ENCODE results near the gene UPB1.
A peak's percentile ranks its signal among the peaks of the same experiment; 100 is the strongest.
"Not testable (repeated sequence)": the region's sequence is repeated elsewhere in the genome, so short reads cannot be mapped to it uniquely, and the experiment has no call there.

The UPB1 gene

DNA sequence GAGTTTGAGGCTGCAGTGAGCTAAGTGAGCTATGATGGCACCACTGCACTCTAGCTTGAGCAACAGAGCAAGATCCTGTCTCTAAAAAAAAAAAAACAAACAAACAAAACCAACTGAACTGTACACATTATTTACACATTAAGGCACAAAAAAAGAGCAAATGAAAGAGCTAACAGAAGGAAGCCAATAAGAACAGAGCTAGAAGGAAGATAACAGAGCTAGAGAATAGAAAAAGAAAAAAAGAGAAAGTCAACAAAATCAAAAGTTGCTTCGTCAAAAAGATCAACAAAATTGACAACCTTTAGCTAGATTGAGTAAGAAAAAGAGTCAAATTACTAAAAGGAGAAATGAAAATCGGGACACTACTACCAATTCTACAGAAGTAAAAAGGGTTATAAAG lies 34.8 kb downstream of the UPB1 start:
- DNase-seq (ENCODE audit: low read depth in 2 of 2) = no peak

DNA sequence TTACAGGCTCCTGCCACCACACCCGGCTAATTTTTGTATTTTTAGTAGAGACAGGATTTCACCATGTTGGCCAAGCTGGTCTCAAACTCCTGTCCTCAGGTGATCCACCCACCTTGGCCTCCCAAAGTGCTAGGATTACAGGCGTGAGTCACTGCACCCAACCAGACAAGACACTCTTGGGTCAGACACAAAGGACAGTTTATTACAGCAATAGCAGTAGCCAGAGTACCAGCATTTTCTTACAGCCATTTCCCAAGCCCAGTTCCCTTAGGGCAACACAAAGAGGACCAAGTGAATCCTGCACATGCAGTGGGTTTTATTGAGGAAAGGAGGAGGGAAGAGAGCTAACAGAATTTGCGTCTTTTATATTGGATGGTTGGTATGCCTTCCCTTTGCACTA lies 35.8 kb downstream of the UPB1 start:
- not testable (repeated sequence) for DNase-seq (ENCODE audit: low read depth in 2 of 2)

GRCh38 chr22:24532075-24532474 lies 36.9 kb downstream of the UPB1 start:
- no peak for DNase-seq (ENCODE audit: low read depth in 2 of 2)

GRCh38 chr22:24535348-24535747 lies 40.2 kb downstream of the UPB1 start:
- DNase-seq (ENCODE audit: low read depth in 2 of 2) = no peak

- no peak for DNase-seq (ENCODE audit: low read depth in 2 of 2)
Observed at GRCh38 chr22:24536089-24536488, 41.0 kb downstream of the UPB1 start.

DNA sequence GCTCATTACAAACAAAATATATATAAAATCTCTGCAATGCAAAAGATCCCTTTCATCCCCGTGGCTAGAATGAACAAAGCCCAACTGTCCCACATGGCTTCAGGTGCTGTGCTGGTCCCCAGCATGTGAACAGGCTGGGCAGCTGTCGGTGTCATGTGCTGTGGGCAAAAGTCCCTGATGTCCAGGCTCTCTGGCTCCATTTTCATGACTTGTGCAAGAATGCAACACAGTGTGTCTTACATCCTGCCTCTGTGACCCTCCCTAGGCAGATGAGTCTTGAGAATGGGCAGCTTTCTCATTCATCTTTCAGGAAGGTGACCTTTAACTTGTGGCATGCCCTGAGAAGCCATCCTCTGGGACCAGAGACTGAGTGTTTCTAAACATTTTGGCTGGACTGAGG lies 45.3 kb downstream of the UPB1 start:
- no peak for DNase-seq (ENCODE audit: low read depth in 2 of 2)

GRCh38 chr22:24541681-24542515 lies 46.8 kb downstream of the UPB1 start:
- DNase-seq (ENCODE audit: low read depth in 2 of 2) = no peak

DNA sequence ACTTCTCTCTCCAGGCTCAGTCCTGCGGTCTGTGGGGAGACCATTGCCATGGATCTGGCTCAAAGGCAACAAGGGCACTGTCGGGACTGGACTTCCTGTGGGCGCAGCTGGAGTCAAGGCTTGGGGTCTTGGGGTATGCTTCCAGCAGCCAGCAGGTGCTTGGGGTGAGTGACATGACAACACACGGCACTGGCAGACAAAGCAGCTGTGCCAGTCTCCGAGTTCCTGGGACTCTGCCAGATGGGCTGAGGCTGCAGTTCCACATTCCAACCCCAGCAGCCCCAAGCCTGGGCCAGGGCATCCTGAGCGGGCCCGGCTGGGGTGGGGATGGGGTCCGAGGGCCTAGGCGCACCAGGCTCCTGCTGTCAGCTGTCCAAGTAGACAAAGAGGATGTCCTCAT lies 47.5 kb downstream of the UPB1 start:
- DNase-seq (ENCODE audit: low read depth in 2 of 2) = no peak

GRCh38 chr22:24543185-24543601 lies 48.1 kb downstream of the UPB1 start:
- DNase-seq (ENCODE audit: low read depth in 2 of 2) = no peak

DNA sequence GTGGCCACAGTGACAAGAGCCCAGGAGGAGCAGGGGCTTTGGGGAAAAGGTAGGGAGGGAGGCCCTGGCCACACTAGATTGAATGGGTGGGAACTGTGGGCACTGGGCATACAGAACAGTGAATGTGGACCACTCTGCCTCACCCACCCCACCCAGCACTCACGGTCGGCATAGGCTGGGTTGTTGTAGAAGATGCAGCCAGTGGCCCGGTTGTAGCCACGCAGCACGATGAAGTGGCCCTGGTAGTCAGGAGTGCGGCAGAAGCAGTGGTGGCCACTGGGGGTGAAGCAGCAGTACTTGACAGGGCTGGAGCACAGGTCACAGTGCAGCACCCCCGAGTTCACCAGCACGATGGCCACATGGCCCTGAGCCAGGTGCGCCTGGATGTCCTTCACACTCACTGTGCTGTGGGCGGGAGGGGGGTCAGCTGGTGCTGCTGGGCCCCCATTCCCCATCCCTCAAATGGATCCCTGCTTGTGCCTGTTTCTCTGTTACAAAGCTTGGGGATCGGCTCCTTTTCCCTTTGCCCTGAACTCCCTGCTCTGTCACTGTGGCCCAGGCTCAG lies 48.6 kb downstream of the UPB1 start:
- DNase-seq (ENCODE audit: low read depth in 2 of 2) = no peak

DNA sequence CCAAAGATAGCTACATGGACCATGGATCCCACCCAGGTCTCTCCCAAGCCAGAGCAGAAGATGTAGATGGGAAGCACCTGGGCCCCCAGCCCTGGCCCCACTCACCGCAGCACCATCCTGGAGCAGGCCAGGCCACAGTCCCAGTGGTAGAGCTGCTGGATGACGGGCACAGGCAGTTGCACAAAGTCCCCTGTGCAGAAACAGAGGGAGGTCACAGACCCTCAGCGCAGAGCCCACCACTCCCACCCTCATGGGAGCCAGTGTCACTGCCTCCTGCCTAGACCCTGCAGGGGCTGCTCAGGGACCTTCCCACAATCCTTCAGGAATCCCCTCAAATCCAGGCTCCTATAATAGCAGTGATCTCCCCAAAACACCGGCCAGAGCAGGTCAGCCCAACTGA lies 53.7 kb downstream of the UPB1 start:
- no peak for DNase-seq (ENCODE audit: low read depth in 2 of 2)

DNA sequence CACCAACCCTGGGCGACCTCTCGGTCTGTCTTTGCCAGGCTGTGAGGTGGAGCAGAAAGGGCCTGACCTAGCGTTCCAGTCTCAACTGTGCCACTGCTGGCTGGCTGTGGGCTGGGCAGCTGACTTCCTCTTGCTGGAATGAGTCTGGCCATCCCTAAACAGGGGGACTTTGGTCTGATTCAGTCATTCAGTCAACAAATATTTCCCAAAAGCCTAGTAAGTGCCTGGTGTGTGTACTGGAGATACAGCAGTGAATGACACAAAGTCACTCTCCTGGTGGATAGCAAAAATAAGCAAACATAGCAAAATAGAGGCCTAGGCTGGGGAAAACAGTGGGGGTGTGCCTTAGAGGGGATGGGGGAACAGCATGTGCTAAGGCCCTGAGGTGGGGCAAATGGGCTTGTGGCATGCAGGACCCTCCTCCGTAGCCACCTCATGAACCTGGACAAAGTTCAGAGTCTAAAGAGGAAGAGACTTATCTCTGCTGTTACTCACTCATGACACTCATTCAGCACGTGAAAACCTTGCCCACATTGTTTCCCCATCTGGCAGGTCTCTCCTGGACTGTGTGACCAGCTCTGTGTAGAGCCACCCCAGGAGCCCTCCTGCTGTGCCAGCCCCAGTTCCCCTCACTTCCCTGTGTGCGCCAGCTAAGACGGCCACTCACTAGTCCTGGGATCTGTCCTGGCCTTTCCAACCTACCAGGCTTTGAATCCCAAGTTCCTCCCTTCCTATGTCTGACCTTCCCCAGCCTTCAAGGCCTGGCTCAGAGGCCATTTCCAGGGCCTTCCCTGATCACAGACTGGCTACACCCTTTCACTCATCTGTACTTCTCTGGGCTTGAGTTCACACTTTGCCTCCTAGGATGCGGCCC lies 55.1 kb downstream of the UPB1 start:
- no peak for DNase-seq (ENCODE audit: low read depth in 2 of 2)

DNA sequence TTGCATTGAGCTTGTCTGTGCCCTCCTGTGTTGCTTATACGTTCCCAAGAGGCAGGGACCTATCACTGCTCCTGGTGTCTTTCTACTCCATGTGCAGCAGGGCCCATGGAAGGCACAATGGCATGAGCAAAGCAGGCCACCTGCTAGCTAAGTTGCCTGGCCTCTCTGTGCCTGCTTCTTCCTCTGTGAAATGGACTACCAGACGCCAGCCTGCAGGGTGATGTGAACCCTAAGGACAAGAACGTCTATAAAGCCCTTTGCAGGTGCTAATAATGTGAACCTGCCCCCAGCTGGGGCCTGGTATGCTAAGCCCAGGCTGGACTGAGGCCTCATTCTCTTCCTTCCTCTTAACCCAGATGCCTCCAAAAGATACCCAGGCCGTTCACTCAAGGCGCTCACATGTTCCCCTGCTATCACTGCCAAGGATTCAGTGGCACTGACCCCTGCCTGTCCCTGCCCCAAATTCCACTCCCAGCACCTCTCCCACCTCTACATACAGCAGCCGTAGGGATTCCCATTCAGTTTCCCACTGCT lies 55.8 kb downstream of the UPB1 start:
- DNase-seq (ENCODE audit: low read depth in 2 of 2) = no peak

- DNase-seq (ENCODE audit: low read depth in 2 of 2) = not testable (repeated sequence)
Observed at GRCh38 chr22:24552503-24553286, 57.6 kb downstream of the UPB1 start.

DNA sequence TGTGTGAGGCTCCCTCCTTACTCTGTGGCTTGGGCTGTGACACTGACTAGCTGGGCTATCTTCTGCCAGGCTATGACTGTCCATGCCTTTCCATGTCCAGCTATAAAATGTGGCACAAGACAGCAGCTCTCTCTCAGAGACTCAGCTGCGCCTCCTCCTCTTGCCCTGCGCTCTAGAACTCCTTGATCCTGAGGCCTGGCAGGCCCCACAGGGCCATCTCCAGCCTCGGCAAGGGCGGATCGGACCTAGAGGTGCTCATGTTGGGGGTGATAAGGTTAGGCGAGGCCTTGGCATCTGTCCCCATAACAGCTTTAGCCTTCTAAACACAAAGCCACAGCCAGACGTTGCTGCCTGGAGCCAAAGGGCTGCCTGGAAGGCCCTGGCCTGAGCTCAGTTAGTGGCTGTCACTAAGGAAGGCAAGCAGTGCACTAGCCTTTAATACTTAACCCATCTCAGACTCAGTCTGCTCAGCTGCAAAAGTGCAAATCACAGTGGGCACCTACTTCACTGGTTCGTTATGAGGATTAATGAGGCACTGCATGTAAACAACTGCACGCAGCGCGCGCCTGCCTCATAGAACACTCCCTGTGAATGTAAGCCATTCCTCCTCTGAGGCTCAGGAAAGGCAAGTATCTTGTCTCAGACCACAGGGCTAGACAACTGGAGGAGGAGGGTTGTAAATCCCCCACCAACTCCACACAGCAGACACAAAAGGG lies 58.6 kb downstream of the UPB1 start:
- no peak for DNase-seq (ENCODE audit: low read depth in 2 of 2)

GRCh38 chr22:24554313-24555164 lies 59.4 kb downstream of the UPB1 start, which contains the start of gene GUCD1:
Gene GUCD1, minus strand, starts transcription at chr22:24555138. Its CDS starts 147 bp downstream, at chr22:24554991.
- no peak for DNase-seq (ENCODE audit: low read depth in 2 of 2)

- peak; percentile 99 to 100 for DNase-seq (ENCODE audit: low read depth in 2 of 2)
Observed at GRCh38 chr22:24555165-24556039, 60.3 kb downstream of the UPB1 start, which contains the start of gene SNRPD3. Gene SNRPD3, plus strand, starts transcription at chr22:24555999. Its CDS starts 1,676 bp downstream, at chr22:24557675.

- no peak for DNase-seq (ENCODE audit: low read depth in 2 of 2)
Observed at GRCh38 chr22:24559471-24559870, 64.3 kb downstream of the UPB1 start.

GRCh38 chr22:24563246-24563645 lies 68.1 kb downstream of the UPB1 start:
- no peak for DNase-seq (ENCODE audit: low read depth in 2 of 2)

Data from stimulated activated CD8-positive, alpha-beta memory T cell treated with anti-CD3 and anti-CD28 coated beads, Interleukin-7, amount 100 ng/mL, for 1 hour (primary cell).